HL-60 (cell line): ENCODE measurements around the gene MERTK.

Source experiments
- DNase-seq, 2 experiments: peaks; one replicate each; pipeline ENCODE4 v3.0.0-alpha.2; 2010 to 2020; ENCODE audit warnings: low read depth in 1 of 2, low spot score in 1 of 2
- H3K27ac ChIP-seq: fragments of 250-450 bp; sonication (Bioruptor Pico); replicated peaks from 2 replicates; pipeline ENCODE4 v1.5.1; 2020; ENCODE audit warnings: mild to moderate bottlenecking, moderate library complexity
- H3K27me3 ChIP-seq: fragments of 250-450 bp; sonication (Bioruptor Pico); 2 replicates; pipeline ENCODE4 v1.5.1; 2021; ENCODE audit warnings: mild to moderate bottlenecking, moderate library complexity; ENCODE audit not compliant: insufficient read depth, poor library complexity, severe bottlenecking
- H3K4me3 ChIP-seq: replicated peaks from 2 replicates; pipeline ENCODE4 v1.5.1; 2011; ENCODE audit warnings: mild to moderate bottlenecking, control low read depth, low read length; ENCODE audit not compliant: insufficient read depth
- CTCF ChIP-seq: IDR thresholded peaks from one replicate; pipeline ENCODE4 v1.5.1; 2011; ENCODE audit warnings: low read length, control low read depth, inconsistent platforms; ENCODE audit not compliant: insufficient read depth
- GABPA ChIP-seq: IDR thresholded peaks from 2 replicates; pipeline ENCODE4 v1.6.1; 2012; ENCODE audit warnings: low read depth
- POLR2AphosphoS5 ChIP-seq: IDR thresholded peaks from 2 replicates; pipeline ENCODE4 v1.6.1; 2012; ENCODE audit warnings: low read depth
- REST ChIP-seq: IDR thresholded peaks from 2 replicates; pipeline ENCODE4 v1.6.1; 2012; ENCODE audit warnings: low read depth; ENCODE audit not compliant: insufficient replicate concordance
- SPI1 ChIP-seq: IDR thresholded peaks from 2 replicates; pipeline ENCODE4 v1.6.1; 2012; ENCODE audit warnings: low read depth, mild to moderate bottlenecking, borderline replicate concordance

MERTK gene

GRCh38 chr2:112024231-112024630 is 125.8 kb downstream of the MERTK start:
- no peak overlapping the region for H3K4me3 ChIP-seq
- DNase-seq: no peak

GRCh38 chr2:112024896-112025491 is 126.6 kb downstream of the MERTK start:
- H3K27ac ChIP-seq: no peak overlapping the region
- no peak for DNase-seq
- H3K4me3 ChIP-seq: no peak overlapping the region

More at GRCh38 chr2:112024231-112024630, 125.8 kb downstream of the MERTK start:
- TF ChIP-seq CTCF: no peak
- no peak for TF ChIP-seq POLR2AphosphoS5
- no peak for TF ChIP-seq REST
- no peak for TF ChIP-seq SPI1
- no peak for TF ChIP-seq GABPA
- no peak overlapping the region; the same call in 1 of the 2 replicates for H3K27ac ChIP-seq
- H3K27me3 ChIP-seq: no peaks in the 10 kb centered on the region

More at GRCh38 chr2:112024896-112025491, 126.6 kb downstream of the MERTK start:
- H3K27me3 ChIP-seq: no peaks in the 10 kb centered on the region
- TF ChIP-seq POLR2AphosphoS5 (no peak), SPI1 (no peak), REST (no peak), CTCF (no peak), GABPA (no peak)
